ENCODE results near the gene HK1. TPM values are rescaled to one million over a fixed set of nuclear protein-coding genes. Genes with fewer than 3 reads are reported as not detected.
A peak's percentile ranks its signal among the peaks of the same experiment; 100 is the strongest.

The HK1 gene
- polyA plus RNA-seq, 2 donors, result 52.1 to 105 TPM

DNA sequence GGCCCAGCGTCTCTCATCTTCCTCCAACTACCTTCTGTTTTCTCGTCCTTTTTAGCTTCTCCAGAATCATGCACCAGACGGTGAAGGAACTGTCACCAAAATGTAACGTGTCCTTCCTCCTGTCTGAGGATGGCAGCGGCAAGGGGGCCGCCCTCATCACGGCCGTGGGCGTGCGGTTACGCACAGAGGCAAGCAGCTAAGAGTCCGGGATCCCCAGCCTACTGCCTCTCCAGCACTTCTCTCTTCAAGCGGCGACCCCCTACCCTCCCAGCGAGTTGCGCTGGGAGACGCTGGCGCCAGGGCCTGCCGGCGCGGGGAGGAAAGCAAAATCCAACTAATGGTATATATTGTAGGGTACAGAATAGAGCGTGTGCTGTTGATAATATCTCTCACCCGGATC lies 122.6 kb downstream of the HK1 start:
- H3K27me3 ChIP-seq (ENCODE audit: control insufficient read depth in 1 of 2, insufficient read depth in 2 of 2, low read length in 2 of 2), result no peaks in the 10 kb centered on the region
- H3K9me3 ChIP-seq (ENCODE audit: control insufficient read depth in 2 of 2, insufficient read depth in 1 of 2, low read depth in 1 of 2, low read length in 1 of 2), result no peaks in the 10 kb centered on the region
- H3K36me3 ChIP-seq (ENCODE audit: control insufficient read depth in 2 of 2, insufficient read depth in 2 of 2, low read length in 1 of 2), result peaks cover 11 to 48% of the 10 kb centered on the region in 2 donors
- no peak overlapping the region for H3K27ac ChIP-seq (ENCODE audit: low read depth in 2 of 2, low read length in 1 of 2)
- no peak overlapping the region for H3K4me3 ChIP-seq (ENCODE audit: low read depth in 1 of 2, low read length in 2 of 2)
- 91 to 95% methylated on average over 23 of the region's 23 CpGs for WGBS, 2 donors
- H3K4me1 ChIP-seq (ENCODE audit: control insufficient read depth in 2 of 2, insufficient read depth in 2 of 2, low read length in 1 of 2), result peaks cover 0 to 2% of the 10 kb centered on the region in 2 donors

DNA sequence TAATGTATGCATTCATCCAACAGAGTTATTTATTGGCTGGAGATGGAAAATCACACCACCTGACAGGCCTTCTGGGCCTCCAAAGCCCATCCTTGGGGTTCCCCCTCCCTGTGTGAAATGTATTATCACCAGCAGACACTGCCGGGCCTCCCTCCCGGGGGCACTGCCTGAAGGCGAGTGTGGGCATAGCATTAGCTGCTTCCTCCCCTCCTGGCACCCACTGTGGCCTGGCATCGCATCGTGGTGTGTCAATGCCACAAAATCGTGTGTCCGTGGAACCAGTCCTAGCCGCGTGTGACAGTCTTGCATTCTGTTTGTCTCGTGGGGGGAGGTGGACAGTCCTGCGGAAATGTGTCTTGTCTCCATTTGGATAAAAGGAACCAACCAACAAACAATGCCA lies 123.1 kb downstream of the HK1 start:
- 77 to 82% methylated on average over 11 of the region's 11 CpGs for WGBS, 2 donors
- H3K36me3 ChIP-seq (ENCODE audit: control insufficient read depth in 2 of 2, insufficient read depth in 2 of 2, low read length in 1 of 2), result peaks cover 11 to 47% of the 10 kb centered on the region in 2 donors
- H3K9me3 ChIP-seq (ENCODE audit: control insufficient read depth in 2 of 2, insufficient read depth in 1 of 2, low read depth in 1 of 2, low read length in 1 of 2), result no peaks in the 10 kb centered on the region
- no peak overlapping the region for H3K4me3 ChIP-seq (ENCODE audit: low read depth in 1 of 2, low read length in 2 of 2)
- peaks cover 0 to 2% of the 10 kb centered on the region in 2 donors for H3K4me1 ChIP-seq (ENCODE audit: control insufficient read depth in 2 of 2, insufficient read depth in 2 of 2, low read length in 1 of 2)
- no peaks in the 10 kb centered on the region for H3K27me3 ChIP-seq (ENCODE audit: control insufficient read depth in 1 of 2, insufficient read depth in 2 of 2, low read length in 2 of 2)
- no peak overlapping the region for H3K27ac ChIP-seq (ENCODE audit: low read depth in 2 of 2, low read length in 1 of 2)

DNA sequence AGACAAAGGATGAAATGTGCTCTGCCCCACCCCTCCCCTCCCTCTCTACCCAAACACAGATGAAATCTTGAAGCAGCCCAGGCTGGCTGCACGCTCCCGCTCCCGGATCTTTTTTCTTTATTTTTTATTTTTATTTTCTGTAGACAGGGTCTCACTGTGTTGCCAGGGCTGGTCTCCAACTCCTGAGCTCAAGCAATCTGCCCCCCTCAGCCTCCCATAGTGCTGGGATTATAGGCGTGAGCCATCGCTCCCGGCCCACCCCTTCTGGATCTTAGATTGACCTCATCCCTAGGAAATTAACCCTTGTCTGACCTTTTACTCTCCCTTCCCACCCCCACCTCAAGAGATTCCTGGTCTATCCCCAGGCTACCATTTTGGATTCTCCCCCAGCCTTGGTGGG lies 124.1 kb downstream of the HK1 start:
- peaks cover 3 to 5% of the 10 kb centered on the region in 2 donors for H3K4me1 ChIP-seq (ENCODE audit: control insufficient read depth in 2 of 2, insufficient read depth in 2 of 2, low read length in 1 of 2)
- H3K27me3 ChIP-seq (ENCODE audit: control insufficient read depth in 1 of 2, insufficient read depth in 2 of 2, low read length in 2 of 2), result no peaks in the 10 kb centered on the region
- H3K4me3 ChIP-seq (ENCODE audit: low read depth in 1 of 2, low read length in 2 of 2), result no peak overlapping the region
- H3K9me3 ChIP-seq (ENCODE audit: control insufficient read depth in 2 of 2, insufficient read depth in 1 of 2, low read depth in 1 of 2, low read length in 1 of 2), result no peaks in the 10 kb centered on the region
- H3K27ac ChIP-seq (ENCODE audit: low read depth in 2 of 2, low read length in 1 of 2), result peak overlapping the region in 1 of 2 donors; percentile 6
- H3K36me3 ChIP-seq (ENCODE audit: control insufficient read depth in 2 of 2, insufficient read depth in 2 of 2, low read length in 1 of 2), result peaks cover 11 to 44% of the 10 kb centered on the region in 2 donors
- 74 to 79% methylated on average over 6 of the region's 6 CpGs for WGBS, 2 donors

DNA sequence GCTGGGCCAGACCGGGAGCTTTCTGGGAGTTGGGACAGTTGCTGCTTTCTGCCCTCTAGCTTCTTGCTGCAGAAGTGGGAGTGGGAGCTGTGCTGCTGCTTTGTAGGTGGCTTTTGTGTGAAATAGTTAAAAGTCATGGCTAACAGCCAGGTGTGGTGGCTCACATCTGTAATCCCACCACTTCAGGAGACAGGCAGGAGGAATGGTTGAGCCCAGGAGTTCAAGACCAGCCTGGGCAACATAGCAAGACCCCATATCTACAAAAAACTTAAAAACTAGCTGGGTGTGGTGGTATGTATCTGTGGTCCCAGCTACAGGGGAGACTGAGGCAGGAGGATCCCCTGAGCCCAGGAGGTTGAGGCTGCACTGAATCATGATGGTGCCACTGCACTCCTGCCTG lies 124.8 kb downstream of the HK1 start:
- H3K4me1 ChIP-seq (ENCODE audit: control insufficient read depth in 2 of 2, insufficient read depth in 2 of 2, low read length in 1 of 2), result peaks cover 6 to 7% of the 10 kb centered on the region in 2 donors
- no peak overlapping the region for H3K4me3 ChIP-seq (ENCODE audit: low read depth in 1 of 2, low read length in 2 of 2)
- H3K27me3 ChIP-seq (ENCODE audit: control insufficient read depth in 1 of 2, insufficient read depth in 2 of 2, low read length in 2 of 2), result no peaks in the 10 kb centered on the region
- H3K9me3 ChIP-seq (ENCODE audit: control insufficient read depth in 2 of 2, insufficient read depth in 1 of 2, low read depth in 1 of 2, low read length in 1 of 2), result no peaks in the 10 kb centered on the region
- peaks cover 11 to 44% of the 10 kb centered on the region in 2 donors for H3K36me3 ChIP-seq (ENCODE audit: control insufficient read depth in 2 of 2, insufficient read depth in 2 of 2, low read length in 1 of 2)
- peak overlapping the region; percentile 28 to 42 for H3K27ac ChIP-seq (ENCODE audit: low read depth in 2 of 2, low read length in 1 of 2)
- 27 to 42% methylated on average over 1 of the region's 1 CpG for WGBS, 2 donors

DNA sequence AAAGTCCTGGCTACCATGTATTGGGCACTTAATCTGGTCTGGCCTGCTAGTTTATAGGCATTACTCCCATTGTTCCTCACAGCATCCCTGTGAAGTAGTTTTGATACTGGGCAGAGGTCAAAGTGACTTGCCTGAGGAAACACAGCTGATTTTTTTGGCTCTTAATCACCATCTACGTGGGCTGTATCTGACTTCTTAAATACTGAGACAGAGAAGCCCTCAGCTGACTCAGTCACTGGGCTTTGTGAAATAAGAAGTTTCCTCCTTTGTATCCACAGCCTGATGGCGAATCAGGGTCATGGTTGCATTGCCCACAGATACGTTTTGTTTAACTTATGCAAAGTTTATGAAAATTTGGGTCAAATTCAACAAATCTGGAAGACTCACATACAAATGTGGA lies 125.2 kb downstream of the HK1 start:
- H3K36me3 ChIP-seq (ENCODE audit: control insufficient read depth in 2 of 2, insufficient read depth in 2 of 2, low read length in 1 of 2), result peaks cover 11 to 40% of the 10 kb centered on the region in 2 donors

DNA sequence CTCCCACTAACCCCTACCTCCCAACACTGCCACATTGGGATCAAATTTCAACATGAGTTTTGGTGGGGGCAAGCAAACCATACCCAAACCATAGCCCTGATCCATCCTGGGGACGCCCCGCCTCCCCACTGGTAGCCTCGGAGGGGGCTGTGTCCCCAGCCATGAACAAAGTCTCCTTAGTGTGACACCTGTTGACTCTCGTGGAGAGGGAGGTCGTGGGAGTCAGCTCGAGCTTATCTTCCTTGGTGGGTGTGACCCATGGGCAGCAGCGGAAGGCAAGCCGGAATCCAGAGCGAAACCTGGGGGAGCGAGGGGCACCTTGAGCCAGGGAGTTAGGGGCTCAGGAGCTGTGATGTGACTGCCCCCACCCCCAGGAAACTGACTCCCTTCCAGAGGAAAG lies 126.5 kb downstream of the HK1 start:
- peaks cover 11 to 28% of the 10 kb centered on the region in 2 donors for H3K36me3 ChIP-seq (ENCODE audit: control insufficient read depth in 2 of 2, insufficient read depth in 2 of 2, low read length in 1 of 2)
- peak overlapping the region in 1 of 2 donors; percentile 57 for H3K27ac ChIP-seq (ENCODE audit: low read depth in 2 of 2, low read length in 1 of 2)
- H3K9me3 ChIP-seq (ENCODE audit: control insufficient read depth in 2 of 2, insufficient read depth in 1 of 2, low read depth in 1 of 2, low read length in 1 of 2), result no peaks in the 10 kb centered on the region
- peaks cover 7% of the 10 kb centered on the region in 2 donors for H3K4me1 ChIP-seq (ENCODE audit: control insufficient read depth in 2 of 2, insufficient read depth in 2 of 2, low read length in 1 of 2)
- H3K4me3 ChIP-seq (ENCODE audit: low read depth in 1 of 2, low read length in 2 of 2), result no peak overlapping the region
- WGBS, 2 donors, result 85 to 89% methylated on average over 10 of the region's 10 CpGs
- H3K27me3 ChIP-seq (ENCODE audit: control insufficient read depth in 1 of 2, insufficient read depth in 2 of 2, low read length in 2 of 2), result no peaks in the 10 kb centered on the region

More for the DNA sequence above, 125.2 kb downstream of the HK1 start:
- peaks cover 7% of the 10 kb centered on the region in 2 donors for H3K4me1 ChIP-seq (ENCODE audit: control insufficient read depth in 2 of 2, insufficient read depth in 2 of 2, low read length in 1 of 2)
- H3K4me3 ChIP-seq (ENCODE audit: low read depth in 1 of 2, low read length in 2 of 2), result no peak overlapping the region
- WGBS, 2 donors, result 56 to 62% methylated on average over 3 of the region's 3 CpGs
- no peak overlapping the region for H3K27ac ChIP-seq (ENCODE audit: low read depth in 2 of 2, low read length in 1 of 2)
- H3K27me3 ChIP-seq (ENCODE audit: control insufficient read depth in 1 of 2, insufficient read depth in 2 of 2, low read length in 2 of 2), result no peaks in the 10 kb centered on the region
- no peaks in the 10 kb centered on the region for H3K9me3 ChIP-seq (ENCODE audit: control insufficient read depth in 2 of 2, insufficient read depth in 1 of 2, low read depth in 1 of 2, low read length in 1 of 2)

DNA sequence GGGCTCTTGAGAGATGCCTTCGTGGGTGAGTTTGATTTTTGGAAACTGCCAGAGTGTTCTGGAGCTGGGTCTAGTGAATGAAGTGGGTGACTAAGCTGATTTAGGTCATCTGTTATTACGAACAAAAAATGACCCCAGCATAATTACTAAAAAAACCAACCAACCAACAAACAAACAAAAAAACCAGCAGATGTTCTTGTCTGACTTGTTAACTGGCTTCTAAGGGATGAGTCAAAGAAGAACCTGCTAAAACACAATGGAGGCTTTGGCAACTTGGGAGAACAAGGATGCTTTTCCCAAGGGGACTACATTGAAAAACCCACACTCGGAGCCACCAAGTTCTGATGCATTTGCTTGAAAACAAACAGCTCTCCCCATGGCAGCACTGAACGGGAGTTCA lies 126.9 kb downstream of the HK1 start:
- WGBS, 2 donors, result 52 to 62% methylated on average over 4 of the region's 4 CpGs
- Histone ChIP-seq H3K9me3 (ENCODE audit: control insufficient read depth in 2 of 2, insufficient read depth in 1 of 2, low read depth in 1 of 2, low read length in 1 of 2) (no peaks in the 10 kb centered on the region), H3K36me3 (ENCODE audit: control insufficient read depth in 2 of 2, insufficient read depth in 2 of 2, low read length in 1 of 2) (peaks cover 11 to 24% of the 10 kb centered on the region in 2 donors), H3K27ac (ENCODE audit: low read depth in 2 of 2, low read length in 1 of 2) (peak overlapping the region in 1 of 2 donors; percentile 73), H3K4me1 (ENCODE audit: control insufficient read depth in 2 of 2, insufficient read depth in 2 of 2, low read length in 1 of 2) (peaks cover 7% of the 10 kb centered on the region in 2 donors), H3K27me3 (ENCODE audit: control insufficient read depth in 1 of 2, insufficient read depth in 2 of 2, low read length in 2 of 2) (no peaks in the 10 kb centered on the region), H3K4me3 (ENCODE audit: low read depth in 1 of 2, low read length in 2 of 2) (no peak overlapping the region)

DNA sequence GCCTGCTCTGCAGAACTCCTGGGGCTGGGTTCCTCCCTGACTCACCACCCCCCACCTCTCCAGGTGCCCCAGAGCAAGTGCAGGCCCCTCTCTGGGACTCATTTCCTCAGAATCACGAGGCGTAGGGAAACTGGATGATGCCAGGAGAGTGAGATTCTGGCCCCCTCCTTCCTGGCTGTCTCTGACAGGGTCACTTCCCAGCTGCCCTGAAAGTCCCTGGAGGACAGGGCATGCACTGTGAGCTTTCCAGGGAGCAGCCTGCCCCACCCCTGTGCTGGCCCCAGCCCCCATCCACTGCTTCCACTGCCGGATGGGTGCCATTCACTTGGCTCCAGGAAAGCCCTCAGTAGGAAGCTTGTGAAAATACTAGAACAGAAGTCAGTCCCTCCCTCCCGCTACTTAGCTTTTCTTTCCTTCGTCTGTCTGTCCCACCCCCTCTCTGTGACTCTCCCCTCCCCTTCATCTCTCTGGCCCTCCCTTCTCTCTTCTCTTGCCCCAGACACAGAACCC lies 128.1 kb downstream of the HK1 start:
- H3K9me3 ChIP-seq (ENCODE audit: control insufficient read depth in 2 of 2, insufficient read depth in 1 of 2, low read depth in 1 of 2, low read length in 1 of 2), result no peaks in the 10 kb centered on the region
- WGBS, 2 donors, result 28 to 31% methylated on average over 5 of the region's 5 CpGs
- H3K27ac ChIP-seq (ENCODE audit: low read depth in 2 of 2, low read length in 1 of 2), result peak overlapping the region; percentile 35 to 73
- peaks cover 5 to 13% of the 10 kb centered on the region in 2 donors for H3K36me3 ChIP-seq (ENCODE audit: control insufficient read depth in 2 of 2, insufficient read depth in 2 of 2, low read length in 1 of 2)
- peaks cover 7 to 10% of the 10 kb centered on the region in 2 donors for H3K4me1 ChIP-seq (ENCODE audit: control insufficient read depth in 2 of 2, insufficient read depth in 2 of 2, low read length in 1 of 2)
- H3K27me3 ChIP-seq (ENCODE audit: control insufficient read depth in 1 of 2, insufficient read depth in 2 of 2, low read length in 2 of 2), result no peaks in the 10 kb centered on the region
- H3K4me3 ChIP-seq (ENCODE audit: low read depth in 1 of 2, low read length in 2 of 2), result no peak overlapping the region

DNA sequence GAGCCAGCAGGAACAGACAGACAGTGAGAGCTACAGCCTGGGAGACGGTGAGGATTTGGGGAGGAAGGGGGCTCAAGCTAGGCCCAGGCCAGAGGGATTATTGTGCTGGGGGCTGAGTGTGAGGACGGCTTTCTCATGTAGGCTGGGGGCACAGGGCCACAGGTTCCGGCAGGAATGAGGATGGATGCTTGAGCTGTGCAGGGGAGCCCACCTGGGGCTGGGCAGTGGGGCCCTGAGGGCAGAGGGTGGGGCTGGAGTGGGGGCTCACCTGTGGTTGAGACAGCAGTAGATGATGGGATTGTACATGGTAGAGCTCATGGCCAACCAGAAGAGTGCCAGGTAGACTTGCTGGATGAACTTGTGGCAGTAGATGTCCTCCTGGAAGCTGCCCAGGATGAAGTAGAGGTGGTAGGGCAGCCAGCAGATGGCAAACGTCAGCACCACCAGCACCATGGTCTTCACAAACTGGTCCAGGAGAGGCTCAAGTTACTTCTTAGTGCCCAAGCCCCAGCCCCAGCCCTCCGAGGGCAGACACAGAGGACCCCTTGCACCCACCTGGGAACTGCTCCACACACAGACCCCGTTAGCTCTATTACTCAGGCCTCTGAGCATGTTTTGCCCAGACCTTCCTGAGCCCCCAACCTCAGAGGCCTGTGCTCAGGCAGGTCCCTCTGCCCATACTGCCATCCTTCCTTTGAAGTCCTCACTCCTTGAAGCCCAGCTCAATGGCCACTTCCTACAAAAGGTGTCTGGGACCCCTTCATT lies 128.7 kb downstream of the HK1 start:
- H3K4me1 ChIP-seq (ENCODE audit: control insufficient read depth in 2 of 2, insufficient read depth in 2 of 2, low read length in 1 of 2), result peaks cover 7 to 10% of the 10 kb centered on the region in 2 donors
- 66 to 68% methylated on average over 6 of the region's 6 CpGs for WGBS, 2 donors
- H3K27ac ChIP-seq (ENCODE audit: low read depth in 2 of 2, low read length in 1 of 2), result peak overlapping the region; percentile 35 to 73
- no peak overlapping the region for H3K4me3 ChIP-seq (ENCODE audit: low read depth in 1 of 2, low read length in 2 of 2)
- H3K9me3 ChIP-seq (ENCODE audit: control insufficient read depth in 2 of 2, insufficient read depth in 1 of 2, low read depth in 1 of 2, low read length in 1 of 2), result no peaks in the 10 kb centered on the region
- H3K36me3 ChIP-seq (ENCODE audit: control insufficient read depth in 2 of 2, insufficient read depth in 2 of 2, low read length in 1 of 2), result peaks cover 0 to 8% of the 10 kb centered on the region in 2 donors
- no peaks in the 10 kb centered on the region for H3K27me3 ChIP-seq (ENCODE audit: control insufficient read depth in 1 of 2, insufficient read depth in 2 of 2, low read length in 2 of 2)
